NCI-H2196 (cell line): ENCODE data around the gene MORF4L1.
"Not testable (repeated sequence)": the region's sequence is repeated elsewhere in the genome, so short reads cannot be mapped to it uniquely, and the experiment has no call there.

Experiments used
- DNase-seq: peaks from one replicate; lab custom pipeline; 2025; ENCODE audit not compliant: unreplicated experiment; lab: John Stamatoyannopoulos, UW

Gene MORF4L1

DNA sequence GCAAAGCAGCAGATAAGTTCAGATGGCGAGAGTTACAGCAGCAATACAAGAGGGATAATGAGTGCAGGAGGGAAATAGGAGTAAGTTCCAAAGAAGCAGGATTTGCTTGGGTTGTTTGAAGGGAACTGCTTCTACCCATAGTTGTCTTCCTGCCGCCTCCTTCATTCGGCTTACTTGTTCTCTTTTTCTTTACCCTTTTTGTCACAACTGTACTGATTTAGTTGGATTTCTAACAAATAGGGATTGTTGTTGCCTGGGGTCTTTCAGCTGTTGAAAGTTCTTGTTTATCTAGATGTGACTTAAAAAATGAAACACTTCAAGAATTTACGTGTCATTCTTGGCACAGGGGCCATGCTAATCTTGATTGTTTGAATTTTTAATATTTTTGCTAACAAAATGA is 25.9 kb downstream of the MORF4L1 start:
- no peak for DNase-seq

DNA sequence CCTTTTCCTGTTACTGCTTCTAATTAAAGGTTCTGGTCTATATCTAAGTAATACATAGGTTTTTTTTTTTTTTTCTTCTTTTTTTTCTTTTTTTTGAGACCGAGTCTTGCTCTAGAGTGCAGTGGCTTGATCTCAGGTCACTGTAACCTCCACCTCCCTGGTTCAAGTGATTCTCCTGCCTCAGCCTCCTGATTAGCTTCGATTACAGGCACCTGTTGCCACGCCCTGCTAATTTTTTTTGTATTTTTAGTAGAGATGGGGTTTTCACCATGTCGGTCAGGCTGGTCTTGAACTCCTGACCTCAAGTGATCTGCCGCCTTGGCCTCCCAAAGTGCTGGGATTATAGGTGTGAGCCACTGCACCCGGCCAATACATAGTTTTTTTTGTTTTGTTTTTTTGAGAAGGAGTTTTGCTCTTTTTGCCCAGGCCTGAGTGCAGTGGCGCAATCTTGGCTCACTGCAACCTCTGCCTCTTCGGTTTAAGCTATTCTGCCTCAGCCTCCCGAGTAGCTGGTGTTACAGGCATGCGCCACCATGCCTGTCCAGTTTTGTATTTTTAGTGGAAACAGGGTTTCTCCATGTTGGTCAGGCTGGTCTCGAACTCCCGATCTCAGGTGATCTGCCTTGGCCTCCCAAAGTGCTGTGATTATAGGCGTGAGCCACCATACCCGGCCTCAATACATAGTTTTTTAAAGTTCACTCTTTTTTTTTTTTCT is 28.3 kb downstream of the MORF4L1 start:
- DNase-seq: not testable (repeated sequence)

DNA sequence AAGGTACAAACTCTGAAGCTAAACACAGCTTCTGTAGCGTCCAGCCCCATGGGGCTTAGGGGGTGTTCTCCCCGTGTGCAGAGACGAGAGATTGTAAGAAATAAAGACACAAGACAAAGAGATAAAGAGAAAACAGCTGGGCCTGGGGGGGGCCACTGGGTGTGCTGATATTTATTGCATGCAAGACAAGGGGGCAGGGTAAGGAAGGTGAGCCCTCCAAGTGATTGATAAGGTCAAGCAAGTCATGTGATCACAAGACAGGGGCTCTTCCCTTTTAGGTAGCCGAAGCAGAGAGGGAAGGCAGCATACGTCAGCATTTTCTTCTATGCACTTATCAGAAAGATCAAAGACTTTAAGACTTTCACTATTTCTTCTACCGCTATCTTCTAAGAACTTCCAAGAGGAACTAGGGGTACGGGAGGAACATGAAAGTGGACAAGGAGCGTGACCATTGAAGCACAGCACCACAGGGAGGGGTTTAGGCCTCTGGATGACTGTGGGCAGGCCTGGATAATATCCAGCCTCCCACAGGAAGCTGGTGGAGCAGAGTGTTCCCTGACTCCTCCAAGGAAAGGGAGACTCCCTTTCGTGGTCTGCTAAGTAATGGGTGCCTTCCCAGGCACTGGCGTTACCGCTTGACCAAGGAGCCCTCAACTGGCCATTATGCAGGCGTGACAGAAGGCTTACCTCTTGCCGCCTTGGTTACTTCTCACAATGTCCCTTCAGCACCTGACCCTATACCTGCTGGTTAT is 29.8 kb downstream of the MORF4L1 start:
- DNase-seq: not testable (repeated sequence)

DNA sequence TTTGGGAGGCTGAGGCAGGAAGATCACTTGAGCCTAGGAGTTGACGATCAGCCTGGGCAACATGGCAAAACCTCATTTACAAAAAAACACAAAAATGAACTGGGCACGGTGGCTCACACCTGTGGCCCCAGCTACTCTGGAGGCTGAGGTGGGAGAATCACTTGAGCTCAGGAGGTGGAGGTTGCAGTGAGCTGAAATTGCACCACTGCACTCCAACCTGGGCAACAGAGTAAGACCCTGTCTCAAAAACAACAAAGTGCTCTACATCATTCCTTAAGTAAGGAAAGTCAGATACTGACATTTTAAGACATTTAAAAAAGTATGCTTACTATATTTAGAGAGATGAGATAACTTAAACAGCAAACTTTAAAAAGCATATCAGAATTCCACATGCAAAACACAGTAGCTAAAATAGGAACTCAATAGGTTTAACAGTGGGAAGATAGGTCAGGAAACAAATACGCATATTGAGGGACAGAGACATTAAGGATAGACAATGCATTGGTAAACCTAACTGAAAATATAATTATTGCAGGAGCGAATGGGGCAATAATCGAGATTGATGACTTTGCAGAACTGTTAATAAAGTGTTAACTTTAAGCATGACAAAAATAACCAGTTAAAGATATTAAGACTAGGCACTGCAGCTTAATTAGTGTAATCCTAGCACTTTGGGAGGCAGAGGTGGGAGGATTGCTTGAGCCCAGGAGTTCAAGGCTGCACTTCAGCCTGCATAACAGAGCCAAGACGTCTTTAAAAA is 32.1 kb downstream of the MORF4L1 start:
- no peak for DNase-seq

DNA sequence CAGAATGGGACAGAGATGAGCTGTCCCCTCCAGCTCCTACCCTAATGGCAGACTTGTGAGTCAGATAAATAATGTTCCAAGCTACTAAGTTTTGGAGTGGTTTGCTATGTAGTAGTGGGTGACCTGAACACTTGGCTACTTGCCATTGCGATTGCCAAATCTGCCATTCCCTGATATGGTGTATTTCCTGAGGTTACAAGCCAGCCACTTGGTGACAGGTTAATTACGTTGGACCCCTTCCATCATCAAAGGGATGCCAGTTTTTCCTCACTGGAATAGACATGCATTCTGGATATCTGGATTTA is 33.6 kb downstream of the MORF4L1 start:
- DNase-seq: peak; percentile 9

GRCh38 chr15:78907577-78907976 is 34.9 kb downstream of the MORF4L1 start:
- no peak for DNase-seq

DNA sequence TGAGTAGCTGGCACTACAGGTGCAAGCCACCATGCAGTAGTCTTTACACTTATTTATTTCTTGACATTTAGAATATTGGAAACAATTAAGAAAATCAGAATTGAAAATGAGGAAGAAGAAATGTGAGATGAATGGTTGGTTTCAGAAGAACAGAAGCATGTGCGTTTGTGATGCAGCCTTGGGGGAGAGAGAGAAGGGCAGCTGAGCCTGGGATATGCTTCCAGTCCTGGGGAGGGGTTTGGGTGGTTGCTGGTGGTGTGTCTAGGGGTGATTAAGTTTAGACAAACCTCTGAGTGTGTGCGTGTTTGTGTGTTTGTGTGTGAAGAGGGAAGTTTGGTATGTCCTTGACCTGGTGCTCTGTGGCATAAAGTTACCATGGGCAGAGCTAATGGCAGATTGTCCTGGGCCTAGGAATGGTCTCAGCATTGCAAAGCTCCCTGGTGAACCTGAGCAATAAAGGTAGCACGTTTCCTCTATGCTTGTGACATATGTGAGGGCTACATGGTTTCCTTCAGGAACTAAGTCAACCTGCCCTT is 36.5 kb downstream of the MORF4L1 start:
- no peak for DNase-seq

DNA sequence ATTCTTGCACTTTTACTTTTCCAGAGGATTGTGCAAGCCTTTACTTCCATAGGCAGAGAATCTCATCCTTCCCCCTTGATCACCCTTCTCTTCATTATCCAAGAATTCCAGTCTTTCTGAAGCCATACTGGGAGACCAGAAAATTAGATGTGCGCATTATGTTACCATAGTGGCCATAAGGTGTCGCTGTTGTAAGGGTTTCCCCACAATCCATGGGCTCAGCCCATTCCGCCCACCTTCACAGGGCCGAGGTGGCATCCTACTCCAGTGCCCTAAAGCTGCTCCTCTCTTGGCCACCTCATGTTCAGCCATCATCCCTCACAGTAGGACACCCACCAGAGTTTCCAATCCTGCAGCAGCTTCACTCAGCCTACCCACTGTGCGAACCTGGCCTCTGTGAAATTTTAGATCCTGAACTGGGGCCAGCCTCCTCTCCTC is 37.1 kb downstream of the MORF4L1 start:
- DNase-seq: peak; percentile 23

- no peak for DNase-seq
Measured at GRCh38 chr15:78910271-78910670, 37.6 kb downstream of the MORF4L1 start.

DNA sequence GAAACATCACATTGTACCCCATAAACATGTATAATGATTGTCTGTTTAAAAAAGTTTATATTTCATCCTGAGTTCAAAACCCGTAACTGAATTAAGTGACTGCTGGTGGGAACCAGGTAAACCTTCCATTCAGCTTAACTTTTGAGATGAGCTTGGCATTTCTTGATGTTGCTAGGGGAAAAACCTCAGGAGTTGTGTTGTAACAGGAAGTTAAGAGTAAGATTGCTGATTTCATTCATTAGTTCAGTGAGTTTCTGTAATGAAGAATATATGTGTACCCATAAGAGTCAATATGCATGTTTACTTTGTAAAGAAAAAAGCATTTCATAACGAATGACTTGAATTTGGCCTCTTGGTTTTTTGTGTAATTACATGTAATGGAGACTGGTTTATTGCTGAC is 39.6 kb downstream of the MORF4L1 start:
- DNase-seq: no peak

DNA sequence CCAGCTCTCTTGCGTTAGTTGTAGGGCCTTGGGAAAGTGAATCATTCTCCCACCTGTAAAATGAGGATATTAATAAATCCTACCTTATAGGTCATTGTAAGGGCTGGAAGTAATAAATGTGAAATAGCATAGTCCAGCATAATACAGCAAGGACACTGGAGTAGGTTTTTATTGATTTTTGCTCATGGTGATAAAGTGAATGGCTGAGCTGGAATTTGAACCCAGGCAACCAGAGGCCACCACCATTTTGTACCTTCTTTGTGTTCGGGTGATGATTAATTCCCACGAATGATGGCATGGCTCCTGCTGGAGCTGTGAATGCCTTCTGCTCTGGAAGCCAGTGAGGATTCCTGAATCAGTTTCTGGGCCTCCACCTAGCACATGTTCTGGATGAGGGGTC is 40.3 kb downstream of the MORF4L1 start:
- no peak for DNase-seq

- peak; percentile 4 for DNase-seq
Measured at GRCh38 chr15:78914027-78914764, 41.5 kb downstream of the MORF4L1 start.

- DNase-seq: no peak
Measured at GRCh38 chr15:78915341-78916087, 42.8 kb downstream of the MORF4L1 start.

- DNase-seq: no peak
Measured at GRCh38 chr15:78916088-78916487, 43.4 kb downstream of the MORF4L1 start.

DNA sequence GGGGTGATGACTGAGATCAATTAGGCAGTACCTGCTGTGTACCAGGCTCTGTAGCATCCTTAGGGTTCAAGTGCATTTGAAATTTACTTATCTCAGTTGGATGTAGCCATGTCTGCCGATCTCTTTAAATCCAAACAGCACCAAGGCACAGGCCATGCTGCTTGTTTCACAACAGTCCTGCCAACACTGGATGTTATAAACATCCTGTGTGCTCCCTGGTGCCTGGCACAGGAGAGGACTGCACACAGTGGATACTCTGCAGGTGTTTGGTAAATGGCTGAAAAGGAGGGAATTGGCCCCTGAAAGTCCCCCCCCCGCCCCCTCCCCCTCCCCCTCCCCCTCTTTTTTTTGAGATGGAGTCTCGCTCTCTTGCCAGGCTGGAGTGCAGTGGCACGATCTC is 45.2 kb downstream of the MORF4L1 start:
- no peak for DNase-seq

DNA sequence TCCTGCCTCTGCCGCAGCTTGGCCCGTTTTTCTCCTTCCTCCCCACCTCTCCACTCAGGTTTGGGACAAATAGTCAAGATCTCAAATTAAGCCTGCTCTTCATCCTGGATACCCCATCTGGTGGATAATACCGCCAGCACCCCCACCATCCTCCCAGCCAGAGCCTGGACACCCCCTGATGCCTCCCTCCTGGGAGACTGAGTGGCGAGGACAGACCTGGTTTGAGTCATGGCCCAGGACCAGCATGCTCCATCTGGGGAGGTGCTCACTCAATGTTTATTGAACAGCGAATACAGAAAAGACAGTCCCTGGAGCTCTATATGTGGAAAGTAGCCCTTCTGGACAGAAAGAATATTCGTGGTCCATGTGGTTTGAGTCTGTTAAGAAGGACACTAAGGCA is 48.8 kb downstream of the MORF4L1 start:
- no peak for DNase-seq

- no peak for DNase-seq
Measured at GRCh38 chr15:78921940-78922339, 49.2 kb downstream of the MORF4L1 start.

DNA sequence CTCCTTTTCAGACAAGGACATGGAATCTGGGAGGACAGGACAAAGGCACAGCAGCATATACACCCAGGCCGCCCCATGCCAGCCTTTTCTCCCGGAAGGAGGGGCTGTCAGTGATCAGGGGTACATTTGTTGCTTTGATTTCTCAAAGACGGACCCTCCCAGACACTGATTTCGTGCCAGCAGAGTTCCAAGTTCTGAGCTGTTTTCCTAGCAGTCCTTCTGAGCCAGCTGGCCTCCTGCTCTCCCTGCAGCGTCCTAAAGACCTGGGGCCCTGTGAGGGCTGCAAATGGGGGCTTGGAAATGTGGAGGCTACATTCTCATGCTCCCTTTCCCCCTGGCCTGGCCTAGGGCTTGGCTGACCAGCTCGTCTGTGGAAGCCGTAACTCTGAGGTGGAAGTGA is 49.8 kb downstream of the MORF4L1 start:
- DNase-seq: no peak

DNA sequence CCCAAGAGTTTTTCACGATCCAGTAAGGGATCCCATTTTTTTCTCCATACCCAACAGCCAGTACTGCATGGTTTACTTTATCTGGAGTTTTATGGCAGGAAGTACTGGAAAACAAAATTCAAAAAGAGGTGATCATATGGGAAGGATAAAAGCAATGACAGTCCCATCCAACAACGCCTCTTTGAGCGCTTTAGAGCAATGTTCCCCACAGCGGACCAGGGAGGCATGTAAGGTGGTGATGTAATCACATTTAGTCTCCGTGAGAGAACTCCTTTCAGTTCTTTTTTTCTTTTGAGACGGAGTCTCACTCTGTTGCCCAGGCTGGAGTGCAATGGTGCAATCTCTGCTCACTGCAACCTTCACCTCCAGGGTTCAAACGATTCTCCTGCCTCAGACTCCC is 50.3 kb downstream of the MORF4L1 start:
- no peak for DNase-seq
